Astrocyte of the cerebellum (primary cell): ENCODE measurements around the gene DLG2.

ENCODE experiments used
- DNase-seq: peaks from one replicate; pipeline ENCODE4 v3.0.0-alpha.2; 2011; ENCODE audit warnings: low read depth
- H3K4me3 ChIP-seq: 2 replicates; pipeline ENCODE4 v1.5.1; 2011; ENCODE audit warnings: mild to moderate bottlenecking, low read depth, low read length, moderate library complexity
- CTCF ChIP-seq: IDR thresholded peaks from 2 replicates; pipeline ENCODE4 v1.5.1; 2012; ENCODE audit warnings: low read length, low read depth, moderate library complexity, mild to moderate bottlenecking; ENCODE audit errors: missing control alignments
- in situ Hi-C: cut with HindIII; loops from 2 replicates; pipeline ENCODE4 v1.10.0; 2017; ENCODE audit warnings: low sequenced_read_pairs

The DLG2 gene

GRCh38 chr11:83546368-83546767, 2080.8 kb downstream of the DLG2 start:
- TF ChIP-seq CTCF: no peak
- in situ Hi-C loops: no loop called here
- DNase-seq: no peak
- H3K4me3 ChIP-seq: no peak overlapping the region

- DNase-seq: no peak
- in situ Hi-C loops: no loop called here
- no peak overlapping the region for H3K4me3 ChIP-seq
- TF ChIP-seq CTCF: no peak
Observed at GRCh38 chr11:83545494-83546260, 2081.5 kb downstream of the DLG2 start.

GRCh38 chr11:83544846-83545245, 2082.3 kb downstream of the DLG2 start:
- TF ChIP-seq CTCF: no peak
- in situ Hi-C loops: no loop called here
- no peak overlapping the region for H3K4me3 ChIP-seq
- DNase-seq: no peak

- H3K4me3 ChIP-seq: no peak overlapping the region
- DNase-seq: no peak
- no peak for TF ChIP-seq CTCF
- in situ Hi-C loops: no loop called here
Observed at GRCh38 chr11:83543706-83544439, 2083.3 kb downstream of the DLG2 start.

GRCh38 chr11:83542861-83543260, 2084.3 kb downstream of the DLG2 start:
- TF ChIP-seq CTCF: no peak
- in situ Hi-C loops: no loop called here
- no peak for DNase-seq
- no peak overlapping the region for H3K4me3 ChIP-seq

GRCh38 chr11:83540728-83541127, 2086.4 kb downstream of the DLG2 start:
- in situ Hi-C loops: no loop called here
- no peak for DNase-seq
- H3K4me3 ChIP-seq: no peak overlapping the region
- no peak for TF ChIP-seq CTCF
